Kidney capillary endothelial cell (primary cell): ENCODE results near the gene PROM2.
"Not testable (repeated sequence)": the region's sequence is repeated elsewhere in the genome, so short reads cannot be mapped to it uniquely, and the experiment has no call there.

Source experiments
- DNase-seq: peaks from one replicate; pipeline ENCODE4 v3.0.0-alpha.2; 2018; ENCODE audit warnings: low spot score

PROM2 gene

DNA sequence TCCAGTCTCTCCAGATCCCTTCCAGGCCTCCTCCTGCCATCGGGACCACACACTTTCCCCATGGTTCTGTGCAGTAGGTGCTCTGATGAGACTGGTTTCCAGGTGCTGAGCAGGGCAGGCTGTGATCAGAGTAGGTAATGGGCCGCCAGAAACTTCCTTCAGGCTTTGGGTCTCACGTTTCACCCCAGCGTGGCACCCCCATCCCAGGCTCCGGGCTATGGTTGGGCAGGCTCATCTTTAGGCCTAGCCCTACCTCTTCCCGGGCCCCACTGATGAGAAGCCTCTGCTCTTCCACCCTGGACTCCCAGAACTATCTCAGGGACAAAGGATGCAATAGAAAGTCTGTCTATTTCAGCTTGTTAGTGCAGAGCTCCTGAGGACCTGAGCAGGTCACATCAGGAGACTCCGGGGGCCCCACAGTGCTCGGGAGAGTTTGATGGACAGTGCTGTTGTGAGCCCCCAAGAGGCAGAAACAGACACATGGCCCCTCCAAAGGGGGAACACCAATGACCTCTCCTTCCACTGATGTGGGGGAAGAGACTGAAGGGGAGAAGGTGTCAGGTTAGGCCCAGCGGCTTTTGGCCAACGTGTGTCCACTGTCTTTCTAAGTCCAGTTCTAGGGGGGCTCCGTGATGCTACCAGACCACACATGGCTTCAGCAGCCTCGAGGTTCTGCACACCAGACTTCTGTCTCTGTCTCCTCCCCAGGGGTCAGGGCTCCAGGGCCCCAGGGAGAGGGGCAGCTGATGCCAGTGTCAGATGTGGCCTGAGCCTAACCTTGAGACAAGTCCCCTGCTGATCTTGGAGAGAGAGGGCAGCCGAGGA is 5.8 kb upstream of the PROM2 start:
- no peak for DNase-seq

DNA sequence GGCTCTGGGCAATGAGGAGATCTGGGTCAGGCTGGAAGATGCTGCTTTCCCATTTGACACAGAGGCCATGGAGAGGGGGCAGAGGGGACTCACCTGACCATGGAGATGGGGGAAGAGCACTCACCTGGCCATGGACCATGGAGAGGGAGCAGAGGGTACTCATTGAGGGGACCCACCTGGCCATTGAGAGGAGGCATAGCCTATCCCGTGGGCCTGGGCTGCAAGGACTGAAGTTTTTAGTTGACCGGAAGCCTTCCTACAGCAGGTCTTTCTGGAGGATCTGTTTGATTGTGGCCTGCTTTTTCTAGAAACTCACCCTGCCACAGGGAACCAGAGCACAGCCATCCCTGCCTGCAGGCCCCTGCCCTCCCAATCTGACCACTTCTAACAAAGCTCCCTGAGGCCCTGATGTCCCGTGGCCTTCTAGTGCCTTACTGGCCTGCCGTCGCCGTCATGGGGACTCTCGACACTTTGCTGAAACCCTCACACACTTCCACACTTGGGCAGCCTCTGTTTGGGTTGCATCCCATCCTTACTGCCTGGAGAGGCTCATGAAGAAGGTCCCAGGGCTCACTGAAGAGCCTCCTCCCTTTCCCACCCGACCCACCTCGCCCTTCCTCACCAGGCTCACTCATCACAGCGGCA is 5.1 kb upstream of the PROM2 start:
- no peak for DNase-seq

DNA sequence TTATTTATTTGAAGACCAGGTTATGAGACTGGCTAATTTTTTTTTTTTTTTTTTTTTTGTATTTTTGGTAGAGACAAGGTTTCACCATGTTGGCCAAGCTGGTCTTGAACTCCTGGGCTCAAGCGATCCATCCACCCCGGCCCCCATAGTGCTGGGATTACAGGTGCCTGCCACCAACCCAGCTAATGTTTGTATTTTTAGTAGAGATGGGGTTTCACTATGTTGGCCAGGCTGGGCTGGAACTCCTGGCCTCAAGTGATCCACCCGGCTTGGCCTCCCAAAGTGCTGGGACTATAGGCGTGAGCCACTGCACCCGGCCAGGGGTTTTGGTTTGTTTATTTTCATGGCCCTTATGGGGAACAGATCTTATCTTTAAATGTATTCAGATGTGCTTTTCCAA is 4.5 kb upstream of the PROM2 start:
- not testable (repeated sequence) for DNase-seq

DNA sequence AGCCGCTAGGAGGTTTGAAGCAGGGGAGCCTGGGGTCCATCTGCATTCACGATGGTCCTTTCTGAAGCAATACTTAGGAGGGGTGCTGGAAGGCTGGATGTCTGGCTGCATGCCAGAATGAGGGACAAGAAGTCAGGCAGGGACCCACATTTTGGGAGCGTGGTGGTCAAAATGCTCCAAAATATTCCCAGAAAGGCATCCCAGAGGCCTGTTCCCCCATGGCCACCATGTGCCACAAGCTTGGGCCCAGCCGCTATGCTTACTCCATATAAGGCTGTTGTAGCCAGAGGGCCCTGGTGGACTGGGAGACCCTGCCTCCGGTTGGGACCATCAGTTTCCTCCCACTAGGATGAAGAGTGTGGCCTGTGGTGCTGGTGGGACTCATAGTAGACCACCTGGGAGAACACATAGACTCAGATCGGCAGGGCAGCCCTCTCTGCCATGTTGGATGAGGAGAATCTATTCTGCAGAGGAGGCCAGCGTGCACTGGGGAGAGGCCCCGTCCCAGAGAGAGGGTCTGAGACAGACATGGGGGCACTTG is 3.6 kb upstream of the PROM2 start:
- DNase-seq = no peak

DNA sequence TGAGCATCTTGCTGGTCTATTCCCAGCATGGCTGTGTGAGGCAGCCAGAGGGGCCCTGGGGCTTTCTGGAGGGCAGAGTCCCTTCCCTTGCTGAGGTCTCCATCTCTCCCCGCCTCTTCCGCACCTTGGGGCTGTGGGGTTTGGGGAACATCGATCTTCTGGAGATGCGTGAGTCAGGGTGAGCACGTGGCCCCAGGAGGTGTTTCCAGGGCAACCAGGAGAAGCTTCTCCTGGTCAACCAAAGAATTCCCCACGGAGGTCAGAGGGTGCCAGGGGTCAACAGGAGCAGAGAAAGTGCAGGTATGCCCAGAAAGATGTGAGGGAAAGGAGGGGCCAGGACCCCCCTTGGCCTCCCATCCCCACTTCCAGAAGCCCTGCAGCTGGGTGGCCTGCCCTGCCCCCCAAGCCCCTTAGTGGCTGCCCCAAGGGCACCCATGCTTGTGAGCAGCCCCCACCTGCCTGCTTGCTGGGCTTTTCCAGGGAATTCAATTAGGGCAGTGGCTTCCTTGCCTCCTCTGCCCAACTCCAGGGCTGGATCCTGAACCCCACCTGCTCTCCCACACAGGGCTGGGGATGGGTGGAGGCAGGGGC is 2.8 kb upstream of the PROM2 start:
- DNase-seq = no peak

DNA sequence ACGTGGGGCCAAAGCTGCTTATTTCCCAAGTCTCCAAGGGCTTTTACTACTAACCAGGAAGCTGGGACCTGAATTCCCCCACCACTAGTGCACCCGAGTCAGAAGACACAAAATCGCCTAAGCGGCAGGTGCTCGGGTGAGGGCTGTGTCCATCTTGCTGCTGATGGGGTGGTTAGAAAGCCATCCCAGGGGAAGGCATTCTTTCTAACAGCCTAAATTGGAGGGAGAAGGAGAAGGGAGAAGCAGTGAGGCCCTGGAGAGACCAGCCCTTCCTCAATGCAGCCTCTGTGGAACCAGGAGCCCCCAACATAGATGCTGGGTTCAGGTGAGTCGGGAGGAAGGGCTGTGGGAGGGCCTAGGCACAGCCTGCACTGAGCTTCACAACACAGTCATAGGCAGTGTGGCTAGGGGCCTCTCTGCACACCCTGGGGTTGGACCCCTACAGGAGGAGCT is 1.9 kb upstream of the PROM2 start:
- DNase-seq = no peak

DNA sequence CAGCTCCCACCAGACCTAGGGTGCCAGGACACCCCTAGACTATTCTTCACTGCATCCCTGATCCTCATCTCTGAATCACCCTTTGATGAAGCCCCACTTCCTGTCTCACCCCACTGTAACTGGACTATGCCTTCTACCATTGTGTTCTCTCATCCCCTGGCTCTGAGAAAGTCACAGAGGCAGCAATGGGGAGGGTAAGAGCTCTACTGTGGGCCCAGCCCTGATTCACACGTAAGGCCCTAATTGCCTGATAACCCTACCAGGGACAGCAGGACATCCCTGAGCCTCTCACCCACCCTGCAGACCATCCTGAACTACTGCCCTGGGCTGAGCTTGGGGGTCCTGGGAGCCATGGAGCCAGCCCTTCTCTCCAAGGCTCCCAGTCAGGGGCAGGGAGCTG is 1.5 kb upstream of the PROM2 start:
- DNase-seq = no peak

DNA sequence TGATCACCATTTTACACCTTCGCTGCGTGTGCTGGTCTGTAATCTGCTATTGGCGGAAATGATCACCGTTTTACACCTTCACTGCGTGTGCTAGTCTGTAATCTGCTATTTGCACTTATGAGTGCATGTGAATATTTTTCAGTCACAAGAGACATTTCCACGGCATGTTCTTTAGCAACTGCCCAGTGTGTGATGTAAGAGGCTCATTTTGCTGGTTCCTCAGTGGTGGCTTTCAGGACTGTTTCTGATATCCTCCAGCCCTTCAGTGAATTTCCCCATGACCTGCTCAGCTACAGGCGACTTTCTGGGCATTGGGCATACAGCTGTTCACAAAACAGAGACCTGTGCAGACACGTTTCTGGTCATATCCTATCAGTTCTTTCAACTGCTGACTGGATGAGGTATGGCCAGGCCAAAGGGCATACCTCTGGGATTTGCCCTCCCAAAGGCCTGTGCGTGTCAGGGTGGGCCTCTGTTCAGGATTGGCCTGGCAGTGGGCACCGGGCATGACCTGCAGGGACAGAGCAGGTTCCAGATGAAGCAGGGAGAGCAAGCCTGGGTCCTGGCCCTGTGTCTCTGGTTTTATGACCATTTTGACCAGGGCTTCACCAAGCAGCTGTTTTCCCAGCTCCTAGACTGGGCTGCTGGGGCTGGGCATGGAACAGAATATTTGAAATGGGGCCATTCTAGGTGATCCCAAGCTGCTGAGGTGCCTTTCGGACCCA is 521 bp upstream of the PROM2 start:
- no peak for DNase-seq

DNA sequence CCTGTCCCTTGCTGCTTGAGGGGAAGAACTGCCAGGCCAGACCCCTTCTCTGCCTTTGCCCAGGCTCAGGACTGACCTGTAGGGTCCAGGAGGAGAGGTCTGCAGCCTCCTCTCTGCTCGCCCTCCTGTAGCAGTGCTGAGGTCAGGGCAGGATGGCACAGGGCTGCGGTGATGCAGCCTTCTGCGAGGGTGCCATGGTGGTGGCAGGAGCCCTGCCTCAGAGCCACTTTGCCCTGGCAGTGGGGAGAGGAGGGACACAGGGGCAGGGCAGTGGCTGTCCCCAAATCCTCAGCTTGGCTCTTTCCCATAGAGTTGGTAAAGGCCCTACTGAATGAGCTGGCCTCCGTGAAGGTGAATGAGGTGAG is 884 bp downstream of the PROM2 start:
- no peak for DNase-seq

DNA sequence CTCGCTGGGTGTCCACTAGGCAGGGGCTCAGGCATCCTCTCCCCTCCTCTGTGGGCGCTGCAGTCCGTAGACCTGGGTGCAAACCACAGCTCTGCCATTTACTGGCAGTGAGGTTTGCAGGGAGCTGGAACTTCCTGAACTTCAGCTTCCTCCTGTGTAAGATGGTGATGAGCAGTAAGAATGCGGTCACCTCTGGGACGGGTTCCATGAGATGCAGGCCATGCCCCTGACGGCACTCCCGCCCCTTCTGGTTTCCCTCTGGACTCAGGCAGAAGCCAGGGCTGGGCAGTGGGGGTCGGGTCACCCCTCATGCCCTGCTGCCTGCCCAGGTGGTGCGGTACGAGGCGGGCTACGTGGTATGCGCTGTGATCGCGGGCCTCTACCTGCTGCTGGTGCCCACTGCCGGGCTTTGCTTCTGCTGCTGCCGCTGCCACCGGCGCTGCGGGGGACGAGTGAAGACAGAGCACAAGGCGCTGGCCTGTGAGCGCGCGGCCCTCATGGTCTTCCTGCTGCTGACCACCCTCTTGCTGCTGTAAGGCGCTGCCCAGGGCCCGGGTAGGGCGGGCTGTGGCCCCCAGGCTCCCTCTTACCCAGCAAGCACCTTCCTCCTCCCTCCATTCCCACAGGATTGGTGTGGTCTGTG is 1.5 kb downstream of the PROM2 start:
- no peak for DNase-seq

DNA sequence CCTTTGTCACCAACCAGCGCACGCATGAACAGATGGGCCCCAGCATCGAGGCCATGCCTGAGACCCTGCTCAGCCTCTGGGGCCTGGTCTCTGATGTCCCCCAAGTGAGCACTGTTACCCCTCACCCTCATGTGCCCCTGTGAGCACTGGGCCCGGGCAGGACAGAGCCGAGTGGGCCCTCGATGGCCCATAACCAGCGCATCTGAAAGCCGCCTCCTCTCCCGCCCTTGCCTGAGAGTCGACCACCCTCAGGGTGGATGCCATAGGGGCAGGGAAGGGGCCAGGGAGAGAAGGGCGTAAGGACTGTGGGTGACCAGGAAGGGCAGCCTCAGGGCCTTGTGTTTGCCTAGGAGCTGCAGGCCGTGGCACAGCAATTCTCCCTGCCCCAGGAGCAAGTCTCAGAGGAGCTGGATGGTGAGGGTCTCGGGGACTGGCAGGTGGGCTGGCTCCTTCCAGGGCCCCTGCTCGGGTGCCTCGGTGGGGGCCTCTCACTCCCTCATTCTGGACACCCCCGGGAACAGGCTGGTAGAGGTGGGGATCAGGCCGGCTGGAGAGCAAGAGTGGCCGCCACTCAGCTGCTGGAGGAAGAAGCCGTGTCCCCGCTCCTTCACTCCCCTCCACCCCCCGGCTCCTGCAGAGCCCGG is 2.1 kb downstream of the PROM2 start:
- DNase-seq = no peak

DNA sequence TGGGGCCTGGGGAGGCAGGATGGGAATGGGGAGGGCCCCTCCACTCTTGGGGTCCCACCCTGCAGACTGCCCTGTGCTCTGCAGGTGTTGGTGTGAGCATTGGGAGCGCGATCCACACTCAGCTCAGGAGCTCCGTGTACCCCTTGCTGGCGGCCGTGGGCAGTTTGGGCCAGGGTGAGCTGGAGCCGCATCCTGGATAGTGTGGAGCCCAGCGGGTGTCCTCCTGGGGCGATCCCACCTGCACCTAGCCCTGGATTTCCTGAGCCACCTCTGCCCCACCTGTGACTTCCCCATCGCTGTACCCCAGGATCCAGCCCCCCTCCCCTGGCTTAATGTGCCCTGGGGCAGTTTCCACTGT is 2.6 kb downstream of the PROM2 start:
- DNase-seq = no peak

DNA sequence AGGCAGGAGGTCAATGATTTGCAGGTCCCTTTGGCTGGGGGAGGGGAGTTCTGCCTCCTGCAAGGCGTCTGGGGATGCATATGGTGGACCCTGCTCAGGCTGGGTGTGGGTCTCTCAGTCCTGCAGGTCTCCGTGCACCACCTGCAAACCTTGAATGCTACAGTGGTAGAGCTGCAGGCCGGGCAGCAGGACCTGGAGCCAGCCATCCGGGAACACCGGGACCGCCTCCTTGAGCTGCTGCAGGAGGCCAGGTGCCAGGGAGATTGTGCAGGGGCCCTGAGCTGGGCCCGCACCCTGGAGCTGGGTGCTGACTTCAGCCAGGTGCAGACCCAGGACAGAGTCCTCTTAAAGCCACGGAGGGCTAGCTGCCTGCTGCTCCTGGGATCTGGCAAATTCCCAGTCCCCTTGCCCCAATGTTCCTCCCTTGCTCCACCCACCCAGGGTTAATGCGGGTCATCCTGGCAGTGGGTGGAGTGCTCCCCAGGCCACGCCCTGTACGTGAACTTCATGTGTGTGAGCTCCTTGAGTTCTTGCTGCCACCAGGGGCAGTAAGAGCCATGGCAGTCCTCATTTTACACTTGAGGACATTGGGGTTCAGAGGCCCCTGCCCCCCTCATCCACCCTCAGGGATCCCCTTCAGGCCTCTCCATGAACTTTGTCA is 3.1 kb downstream of the PROM2 start:
- no peak for DNase-seq

DNA sequence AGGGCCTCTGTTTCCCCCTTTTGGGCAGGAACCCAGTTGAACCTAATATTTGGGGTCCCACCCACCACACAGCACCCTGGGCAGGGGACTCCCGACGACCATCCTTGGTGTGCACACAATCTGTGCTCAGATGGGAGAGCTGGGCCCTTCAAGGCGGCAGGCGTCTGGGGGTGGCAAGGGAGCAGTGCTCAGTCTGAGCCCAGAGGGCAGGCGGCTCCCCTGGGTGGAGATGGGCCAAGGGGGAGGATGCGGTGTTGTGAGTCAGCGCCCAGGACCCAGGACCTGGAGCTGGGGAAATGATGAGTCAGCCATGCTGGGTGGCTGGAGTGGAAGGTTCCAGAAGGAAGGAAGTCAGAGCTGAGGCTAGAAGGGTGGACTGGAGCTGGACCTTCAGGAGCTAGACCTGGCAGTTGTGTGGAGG is 3.8 kb downstream of the PROM2 start:
- DNase-seq = no peak

DNA sequence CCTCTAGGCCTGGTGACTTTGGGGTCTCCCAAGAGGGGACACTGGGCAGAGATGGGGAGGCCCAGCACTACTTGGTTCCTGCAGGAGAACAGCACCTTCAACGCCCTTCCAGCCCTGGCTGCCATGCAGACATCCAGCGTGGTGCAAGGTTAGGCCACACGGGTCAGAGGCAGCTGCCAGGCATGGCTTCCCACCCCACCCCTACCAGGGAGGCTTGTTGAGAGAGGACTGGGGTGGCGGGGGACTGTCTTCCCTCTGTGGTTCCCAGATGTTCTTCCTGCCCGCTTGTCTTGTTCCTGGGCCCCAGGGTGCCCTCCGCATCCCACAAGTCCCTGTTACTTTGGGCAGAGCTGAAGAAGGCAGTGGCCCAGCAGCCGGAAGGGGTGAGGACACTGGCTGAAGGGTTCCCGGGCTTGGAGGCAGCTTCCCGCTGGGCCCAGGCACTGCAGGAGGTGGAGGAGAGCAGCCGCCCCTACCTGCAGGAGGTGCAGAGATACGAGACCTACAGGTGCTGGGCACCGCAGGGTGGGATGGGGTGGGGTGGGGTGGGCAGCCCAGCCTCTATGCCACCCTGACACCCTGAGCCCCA is 4.5 kb downstream of the PROM2 start:
- DNase-seq = no peak

DNA sequence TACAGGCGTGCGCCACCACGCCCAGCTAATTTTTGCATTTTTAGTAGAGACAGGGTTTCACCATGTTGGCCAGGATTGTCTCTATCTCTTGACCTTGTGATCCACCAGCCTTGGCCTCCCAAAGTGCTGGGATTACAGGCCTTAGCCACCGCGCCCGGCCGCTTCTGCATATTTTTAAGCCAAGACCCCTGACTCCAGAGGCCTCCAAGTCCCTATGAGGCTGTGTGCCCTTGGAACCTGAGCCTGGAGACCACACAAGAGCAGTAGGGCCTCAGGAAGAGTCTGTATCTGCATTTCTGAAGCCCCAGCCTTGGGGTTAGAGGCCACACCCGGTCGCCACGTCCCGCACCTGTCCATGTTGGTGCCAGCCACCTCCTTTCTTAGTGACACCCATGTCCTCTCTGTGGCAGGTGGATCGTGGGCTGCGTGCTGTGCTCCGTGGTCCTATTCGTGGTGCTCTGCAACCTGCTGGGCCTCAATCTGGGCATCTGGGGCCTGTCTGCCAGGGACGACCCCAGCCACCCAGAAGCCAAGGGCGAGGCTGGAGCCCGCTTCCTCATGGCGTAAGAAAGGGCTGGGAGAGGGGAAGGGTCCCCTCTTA is 5.3 kb downstream of the PROM2 start:
- DNase-seq = no peak

DNA sequence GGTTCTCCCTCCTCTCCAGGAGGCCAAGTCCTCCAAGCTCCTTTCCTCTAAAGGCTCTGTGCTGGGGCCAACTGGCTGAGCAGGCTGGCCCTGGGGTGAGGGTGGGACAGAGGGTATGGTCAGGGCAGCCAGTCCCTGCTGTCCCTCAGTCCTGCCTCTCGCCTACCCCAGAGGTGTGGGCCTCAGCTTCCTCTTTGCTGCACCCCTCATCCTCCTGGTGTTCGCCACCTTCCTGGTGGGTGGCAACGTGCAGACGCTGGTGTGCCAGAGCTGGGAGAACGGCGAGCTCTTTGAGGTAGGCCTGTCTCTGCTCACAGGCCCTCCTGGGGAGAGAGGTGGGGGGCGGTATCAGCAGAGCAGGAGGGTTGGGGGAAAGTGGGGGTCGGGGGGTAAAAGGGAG is 6.8 kb downstream of the PROM2 start:
- DNase-seq = no peak

DNA sequence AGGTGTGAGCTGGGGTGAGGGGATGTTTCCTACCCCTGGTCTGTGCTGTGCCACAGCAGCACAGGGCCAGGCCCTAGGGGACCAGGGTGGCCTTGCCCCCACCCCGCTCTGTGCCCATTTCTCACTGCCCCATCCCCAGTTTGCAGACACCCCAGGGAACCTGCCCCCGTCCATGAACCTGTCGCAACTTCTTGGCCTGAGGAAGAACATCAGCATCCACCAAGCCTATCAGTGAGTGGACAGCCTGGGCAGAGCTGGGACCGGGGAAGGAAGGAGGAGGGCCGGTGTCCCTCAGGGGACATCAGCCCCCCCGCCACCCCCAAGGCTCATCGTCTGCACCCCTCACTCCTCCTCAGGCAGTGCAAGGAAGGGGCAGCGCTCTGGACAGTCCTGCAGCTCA is 7.5 kb downstream of the PROM2 start:
- no peak for DNase-seq

DNA sequence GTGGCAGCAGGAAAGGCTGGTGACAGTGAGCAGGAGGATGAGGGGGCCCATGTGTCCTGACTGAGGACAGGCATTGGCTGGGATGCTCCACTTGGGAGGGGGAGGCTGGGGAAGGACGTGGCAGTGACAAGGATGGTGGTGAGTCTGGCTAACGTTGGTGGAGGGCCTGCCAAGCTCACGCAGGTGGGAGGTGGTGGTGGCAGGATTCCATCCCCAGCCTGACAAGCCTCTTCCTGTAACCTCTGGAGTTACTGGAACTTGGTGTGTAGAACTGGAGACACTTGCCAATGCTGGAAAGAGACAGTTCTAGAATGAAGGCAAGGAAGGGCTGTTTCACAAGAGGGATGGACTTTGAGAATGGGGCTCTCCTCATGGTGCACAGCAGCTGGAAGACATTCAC is 8.2 kb downstream of the PROM2 start:
- DNase-seq = no peak

DNA sequence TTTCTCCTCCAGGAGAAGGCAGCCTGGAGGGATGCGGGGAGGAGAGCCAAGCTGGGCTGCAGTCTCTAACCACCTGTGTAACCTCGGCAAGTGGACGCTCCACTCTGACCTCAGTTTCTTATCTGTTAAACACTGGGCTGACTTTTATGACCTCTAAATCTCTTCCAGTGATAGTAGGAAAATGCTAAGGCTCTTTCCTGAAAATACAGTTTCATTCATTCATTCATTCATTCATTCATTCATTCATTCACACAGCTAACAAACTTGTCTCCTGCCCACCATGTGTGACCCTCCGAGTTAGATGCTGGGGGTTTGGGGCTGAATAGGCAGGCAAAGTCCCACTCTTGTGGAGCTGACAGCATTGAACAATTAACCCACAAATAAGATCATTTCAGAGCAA is 9.3 kb downstream of the PROM2 start:
- DNase-seq = no peak
